Measurements from ENCODE around the gene SETBP1.

The SETBP1 gene

GRCh38 chr18:44767807-44768206 lies 87.1 kb downstream of the SETBP1 start:
- Histone ChIP-seq H3K9me3 (ENCODE audit: low read length) (no peaks in the 10 kb centered on the region), H4K20me1 (ENCODE audit: insufficient read depth, low read length) (no peaks in the 10 kb centered on the region), H3K4me3 (ENCODE audit: low read depth, low read length, poor library complexity, severe bottlenecking) (no peak overlapping the region), H3K27ac (ENCODE audit: low read depth, low read length, poor library complexity, severe bottlenecking) (no peak overlapping the region), H2AFZ (ENCODE audit: low read length) (no peak overlapping the region), H3K4me1 (ENCODE audit: insufficient read depth, low read length, severe bottlenecking) (peaks cover 23% of the 10 kb centered on the region), H3K36me3 (ENCODE audit: insufficient read depth, low read length) (peaks cover 3% of the 10 kb centered on the region; the same call in 1 of the 2 replicates), H3K79me2 (ENCODE audit: insufficient read depth, low read length) (no peaks in the 10 kb centered on the region), H3K9ac (ENCODE audit: low read length) (no peak overlapping the region), H3K4me2 (ENCODE audit: low read length) (no peak overlapping the region), H3F3A (ENCODE audit: insufficient read depth, low read length) (no peaks in the 10 kb centered on the region), H3K27me3 (ENCODE audit: insufficient read depth, low read length) (no peaks in the 10 kb centered on the region), H3K9me2 (ENCODE audit: low read depth, low read length) (no peaks in the 10 kb centered on the region)
- no peak for TF ChIP-seq EZH2 (IDR thresholded peaks at IDR 0.05; ENCODE audit: borderline replicate concordance, low read length)
- TF ChIP-seq, protein P1, sequence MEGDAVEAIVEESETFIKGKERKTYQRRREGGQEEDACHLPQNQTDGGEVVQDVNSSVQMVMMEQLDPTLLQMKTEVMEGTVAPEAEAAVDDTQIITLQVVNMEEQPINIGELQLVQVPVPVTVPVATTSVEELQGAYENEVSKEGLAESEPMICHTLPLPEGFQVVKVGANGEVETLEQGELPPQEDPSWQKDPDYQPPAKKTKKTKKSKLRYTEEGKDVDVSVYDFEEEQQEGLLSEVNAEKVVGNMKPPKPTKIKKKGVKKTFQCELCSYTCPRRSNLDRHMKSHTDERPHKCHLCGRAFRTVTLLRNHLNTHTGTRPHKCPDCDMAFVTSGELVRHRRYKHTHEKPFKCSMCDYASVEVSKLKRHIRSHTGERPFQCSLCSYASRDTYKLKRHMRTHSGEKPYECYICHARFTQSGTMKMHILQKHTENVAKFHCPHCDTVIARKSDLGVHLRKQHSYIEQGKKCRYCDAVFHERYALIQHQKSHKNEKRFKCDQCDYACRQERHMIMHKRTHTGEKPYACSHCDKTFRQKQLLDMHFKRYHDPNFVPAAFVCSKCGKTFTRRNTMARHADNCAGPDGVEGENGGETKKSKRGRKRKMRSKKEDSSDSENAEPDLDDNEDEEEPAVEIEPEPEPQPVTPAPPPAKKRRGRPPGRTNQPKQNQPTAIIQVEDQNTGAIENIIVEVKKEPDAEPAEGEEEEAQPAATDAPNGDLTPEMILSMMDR (IDR thresholded peaks at IDR 0.05; ENCODE audit: low read length): no peak

GRCh38 chr18:44770641-44771040 lies 90.0 kb downstream of the SETBP1 start:
- Histone ChIP-seq H4K20me1 (ENCODE audit: insufficient read depth, low read length) (no peaks in the 10 kb centered on the region), H3K36me3 (ENCODE audit: insufficient read depth, low read length) (no peaks in the 10 kb centered on the region), H2AFZ (ENCODE audit: low read length) (no peak overlapping the region), H3K79me2 (ENCODE audit: insufficient read depth, low read length) (no peaks in the 10 kb centered on the region), H3F3A (ENCODE audit: insufficient read depth, low read length) (no peaks in the 10 kb centered on the region), H3K27me3 (ENCODE audit: insufficient read depth, low read length) (no peaks in the 10 kb centered on the region), H3K9me2 (ENCODE audit: low read depth, low read length) (no peaks in the 10 kb centered on the region), H3K4me2 (ENCODE audit: low read length) (no peak overlapping the region), H3K9ac (ENCODE audit: low read length) (no peak overlapping the region), H3K27ac (ENCODE audit: low read depth, low read length, poor library complexity, severe bottlenecking) (no peak overlapping the region), H3K4me3 (ENCODE audit: low read depth, low read length, poor library complexity, severe bottlenecking) (no peak overlapping the region), H3K9me3 (ENCODE audit: low read length) (no peaks in the 10 kb centered on the region), H3K4me1 (ENCODE audit: insufficient read depth, low read length, severe bottlenecking) (peaks cover 23% of the 10 kb centered on the region)
- no peak for TF ChIP-seq EZH2 (IDR thresholded peaks at IDR 0.05; ENCODE audit: borderline replicate concordance, low read length)
- TF ChIP-seq, protein P1 (IDR thresholded peaks at IDR 0.05; ENCODE audit: low read length): no peak

DNA sequence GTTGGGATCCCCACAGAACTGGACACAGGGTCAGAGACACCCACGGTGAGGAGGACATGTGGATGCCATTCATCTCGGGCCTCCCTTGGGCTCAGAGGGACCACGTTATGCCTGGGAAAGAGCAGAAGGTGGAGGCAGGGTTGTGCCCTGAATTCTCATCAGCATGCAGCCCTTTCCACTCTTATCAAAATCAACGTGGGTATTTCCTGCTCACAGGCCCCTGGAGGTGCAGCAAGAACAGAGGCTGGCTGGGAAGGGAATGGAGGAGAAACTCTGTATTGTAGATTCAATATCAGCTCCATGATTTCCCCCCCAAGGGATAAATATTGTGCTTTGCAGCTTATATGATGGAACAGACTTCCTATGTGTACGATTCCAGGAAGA lies 90.9 kb downstream of the SETBP1 start:
- Histone ChIP-seq H4K20me1 (ENCODE audit: insufficient read depth, low read length) (no peaks in the 10 kb centered on the region), H3K27me3 (ENCODE audit: insufficient read depth, low read length) (no peaks in the 10 kb centered on the region), H3F3A (ENCODE audit: insufficient read depth, low read length) (no peaks in the 10 kb centered on the region), H3K9me3 (ENCODE audit: low read length) (no peaks in the 10 kb centered on the region), H3K4me1 (ENCODE audit: insufficient read depth, low read length, severe bottlenecking) (peaks cover 23% of the 10 kb centered on the region), H3K27ac (ENCODE audit: low read depth, low read length, poor library complexity, severe bottlenecking) (no peak overlapping the region), H3K9ac (ENCODE audit: low read length) (no peak overlapping the region; the same call in 1 of the 2 replicates), H3K79me2 (ENCODE audit: insufficient read depth, low read length) (no peaks in the 10 kb centered on the region), H3K9me2 (ENCODE audit: low read depth, low read length) (no peaks in the 10 kb centered on the region), H3K36me3 (ENCODE audit: insufficient read depth, low read length) (no peaks in the 10 kb centered on the region), H2AFZ (ENCODE audit: low read length) (no peak overlapping the region), H3K4me2 (ENCODE audit: low read length) (no peak overlapping the region; the same call in 1 of the 2 replicates), H3K4me3 (ENCODE audit: low read depth, low read length, poor library complexity, severe bottlenecking) (no peak overlapping the region)
- TF ChIP-seq, protein P1 (IDR thresholded peaks at IDR 0.05; ENCODE audit: low read length): no peak
- no peak for TF ChIP-seq EZH2 (IDR thresholded peaks at IDR 0.05; ENCODE audit: borderline replicate concordance, low read length)
